HG03066 (cell line): ENCODE data around the gene DNAH12.
"Not testable (repeated sequence)": the region's sequence is repeated elsewhere in the genome, so short reads cannot be mapped to it uniquely, and the experiment has no call there.

Source experiments
- ATAC-seq: cut with Tn5 transposase; IDR thresholded peaks from one replicate; pipeline ENCODE4 v1.9.1; 2021; ENCODE audit warnings: low read depth; ENCODE audit not compliant: unreplicated experiment

Gene DNAH12

GRCh38 chr3:57420001-57420400 is 124.1 kb downstream of the DNAH12 start:
- ATAC-seq: no peak

- ATAC-seq: no peak
These were observed 132.4 kb downstream of the DNAH12 start for GRCh38 chr3:57411715-57412114.

- no peak for ATAC-seq
These were observed 134.7 kb downstream of the DNAH12 start for GRCh38 chr3:57409471-57409870.

- no peak for ATAC-seq
These were observed 141.5 kb downstream of the DNAH12 start for GRCh38 chr3:57402675-57403074.

- peak; percentile 93 for ATAC-seq
These were observed 146.7 kb downstream of the DNAH12 start for GRCh38 chr3:57397175-57398026.

- ATAC-seq: no peak
These were observed 150.2 kb downstream of the DNAH12 start for GRCh38 chr3:57393977-57394376.

- ATAC-seq: no peak
These were observed 152.4 kb downstream of the DNAH12 start for GRCh38 chr3:57391767-57392166.

- ATAC-seq: no peak
These were observed 154.9 kb downstream of the DNAH12 start for GRCh38 chr3:57389271-57389670.

GRCh38 chr3:57386307-57386706 is 157.8 kb downstream of the DNAH12 start:
- no peak for ATAC-seq

- no peak for ATAC-seq
These were observed 158.6 kb downstream of the DNAH12 start for GRCh38 chr3:57385498-57385897.

GRCh38 chr3:57383838-57384237 is 160.3 kb downstream of the DNAH12 start:
- no peak for ATAC-seq

GRCh38 chr3:57383406-57383805 is 160.7 kb downstream of the DNAH12 start:
- no peak for ATAC-seq

GRCh38 chr3:57382933-57383332 is 161.2 kb downstream of the DNAH12 start:
- ATAC-seq: no peak

GRCh38 chr3:57370341-57370740 is 173.8 kb downstream of the DNAH12 start:
- no peak for ATAC-seq

- ATAC-seq: not testable (repeated sequence)
These were observed 179.1 kb downstream of the DNAH12 start for GRCh38 chr3:57365089-57365488.

- not testable (repeated sequence) for ATAC-seq
These were observed 187.9 kb downstream of the DNAH12 start for GRCh38 chr3:57356275-57356674.

GRCh38 chr3:57354768-57355167 is 189.4 kb downstream of the DNAH12 start:
- ATAC-seq: no peak

- ATAC-seq: no peak
These were observed 193.9 kb downstream of the DNAH12 start for GRCh38 chr3:57350271-57350670.

- not testable (repeated sequence) for ATAC-seq
These were observed 205.0 kb downstream of the DNAH12 start for GRCh38 chr3:57339071-57339642.

- ATAC-seq: not testable (repeated sequence)
These were observed 205.7 kb downstream of the DNAH12 start for GRCh38 chr3:57338272-57339070.

GRCh38 chr3:57335283-57335938 is 208.7 kb downstream of the DNAH12 start:
- ATAC-seq: no peak
